CD4-positive, alpha-beta T cell treated with Interleukin-4 for 4 hours (primary cell): Measurements from ENCODE around the gene TP73.

ENCODE experiments used
- DNase-seq: peaks from one replicate; pipeline ENCODE4 v3.0.0-alpha.2; 2020

The TP73 gene

GRCh38 chr1:3654549-3655281 lies 2.4 kb downstream of the TP73 start:
- DNase-seq, result no peak

GRCh38 chr1:3656450-3657095 lies 4.3 kb downstream of the TP73 start:
- DNase-seq, result no peak

- no peak for DNase-seq
Measured at GRCh38 chr1:3657096-3657475, 4.8 kb downstream of the TP73 start.

- no peak for DNase-seq
Measured at GRCh38 chr1:3657578-3658230, 5.4 kb downstream of the TP73 start.

- DNase-seq, result no peak
Measured at GRCh38 chr1:3658231-3658615, 5.9 kb downstream of the TP73 start.

GRCh38 chr1:3659093-3659492 lies 6.8 kb downstream of the TP73 start:
- no peak for DNase-seq

- DNase-seq, result no peak
Measured at GRCh38 chr1:3660704-3661103, 8.4 kb downstream of the TP73 start.

- DNase-seq, result no peak
Measured at GRCh38 chr1:3661631-3662030, 9.3 kb downstream of the TP73 start.

GRCh38 chr1:3662080-3662671 lies 9.9 kb downstream of the TP73 start:
- DNase-seq, result no peak

- DNase-seq, result no peak
Measured at GRCh38 chr1:3663999-3664699, 11.8 kb downstream of the TP73 start.

GRCh38 chr1:3664700-3665375 lies 12.5 kb downstream of the TP73 start:
- DNase-seq, result no peak

- DNase-seq, result no peak
Measured at GRCh38 chr1:3668148-3668547, 15.8 kb downstream of the TP73 start.

GRCh38 chr1:3668585-3669300 lies 16.4 kb downstream of the TP73 start:
- DNase-seq, result no peak

- no peak for DNase-seq
Measured at GRCh38 chr1:3669421-3669821, 17.1 kb downstream of the TP73 start.

GRCh38 chr1:3669971-3670431 lies 17.7 kb downstream of the TP73 start:
- no peak for DNase-seq

- DNase-seq, result no peak
Measured at GRCh38 chr1:3670823-3671265, 18.5 kb downstream of the TP73 start.

- no peak for DNase-seq
Measured at GRCh38 chr1:3671371-3672180, 19.3 kb downstream of the TP73 start.

GRCh38 chr1:3672231-3672970 lies 20.1 kb downstream of the TP73 start:
- DNase-seq, result no peak

GRCh38 chr1:3672971-3673361 lies 20.6 kb downstream of the TP73 start:
- DNase-seq, result no peak
